HuH-7 (cell line): ENCODE results near the gene HAND2.
A peak's percentile ranks its signal among the peaks of the same experiment; 100 is the strongest.

Source experiments
- DNase-seq: peaks from one replicate; pipeline ENCODE4 v3.0.0; 2011; ENCODE audit warnings: low spot score

The HAND2 gene

GRCh38 chr4:173519111-173520101 is 10.6 kb downstream of the HAND2 start:
- no peak for DNase-seq

- no peak for DNase-seq
These were observed 11.5 kb downstream of the HAND2 start for GRCh38 chr4:173518425-173519102.

- no peak for DNase-seq
These were observed 12.1 kb downstream of the HAND2 start for GRCh38 chr4:173517781-173518424.

GRCh38 chr4:173516621-173517524 is 13.2 kb downstream of the HAND2 start:
- no peak for DNase-seq

- DNase-seq, result no peak
These were observed 14.6 kb downstream of the HAND2 start for GRCh38 chr4:173515458-173515857.

GRCh38 chr4:173514641-173515217 is 15.3 kb downstream of the HAND2 start:
- DNase-seq, result no peak

- DNase-seq, result no peak
These were observed 16.4 kb downstream of the HAND2 start for GRCh38 chr4:173513651-173514050.

GRCh38 chr4:173511787-173512361 is 18.2 kb downstream of the HAND2 start:
- DNase-seq, result no peak

GRCh38 chr4:173509036-173510001 is 20.7 kb downstream of the HAND2 start:
- DNase-seq, result no peak

GRCh38 chr4:173508386-173509035 is 21.5 kb downstream of the HAND2 start:
- DNase-seq, result no peak

- no peak for DNase-seq
These were observed 22.3 kb downstream of the HAND2 start for GRCh38 chr4:173507471-173508385.

GRCh38 chr4:173506597-173507211 is 23.3 kb downstream of the HAND2 start:
- DNase-seq, result no peak

GRCh38 chr4:173505924-173506518 is 24.0 kb downstream of the HAND2 start:
- DNase-seq, result peak; percentile 99

- no peak for DNase-seq
These were observed 25.9 kb downstream of the HAND2 start for GRCh38 chr4:173504181-173504503.

- peak; percentile 7 for DNase-seq
These were observed 26.5 kb downstream of the HAND2 start for GRCh38 chr4:173503330-173504180.

GRCh38 chr4:173502282-173502681 is 27.7 kb downstream of the HAND2 start:
- DNase-seq, result peak; percentile 6
